Measurements from ENCODE around the gene EIF2A. TPM values are rescaled to one million over a fixed set of nuclear protein-coding genes. Genes with fewer than 3 reads are reported as not detected.
A peak's percentile ranks its signal among the peaks of the same experiment; 100 is the strongest.
"Not testable (repeated sequence)": the region's sequence is repeated elsewhere in the genome, so short reads cannot be mapped to it uniquely, and the experiment has no call there.

EIF2A gene
- total RNA-seq (2022) (142 and 167 TPM in 2 replicates), Bru-seq, nascent RNA (percentile 96 among the genes with signal in this experiment), BruChase-seq, experiment 1, labeled RNA remaining after a 6-hour chase (percentile 97 among the genes with signal in this experiment), BruChase-seq, experiment 2, labeled RNA remaining after a 2-hour chase (percentile 96 among the genes with signal in this experiment)
- long read RNA-seq, transcript EIF2A-203 (14 exons, 2,198 nt) = major isoform, 124 of 168 reads
- long read RNA-seq, transcript EIF2A-210 (6 exons, 1,010 nt) = minor isoform, 14 of 168 reads
- long read RNA-seq, partial matches to known transcripts = 9 of 168 reads
- long read RNA-seq, other reads (novel, unspliced or antisense) = 19 of 168 reads

DNA sequence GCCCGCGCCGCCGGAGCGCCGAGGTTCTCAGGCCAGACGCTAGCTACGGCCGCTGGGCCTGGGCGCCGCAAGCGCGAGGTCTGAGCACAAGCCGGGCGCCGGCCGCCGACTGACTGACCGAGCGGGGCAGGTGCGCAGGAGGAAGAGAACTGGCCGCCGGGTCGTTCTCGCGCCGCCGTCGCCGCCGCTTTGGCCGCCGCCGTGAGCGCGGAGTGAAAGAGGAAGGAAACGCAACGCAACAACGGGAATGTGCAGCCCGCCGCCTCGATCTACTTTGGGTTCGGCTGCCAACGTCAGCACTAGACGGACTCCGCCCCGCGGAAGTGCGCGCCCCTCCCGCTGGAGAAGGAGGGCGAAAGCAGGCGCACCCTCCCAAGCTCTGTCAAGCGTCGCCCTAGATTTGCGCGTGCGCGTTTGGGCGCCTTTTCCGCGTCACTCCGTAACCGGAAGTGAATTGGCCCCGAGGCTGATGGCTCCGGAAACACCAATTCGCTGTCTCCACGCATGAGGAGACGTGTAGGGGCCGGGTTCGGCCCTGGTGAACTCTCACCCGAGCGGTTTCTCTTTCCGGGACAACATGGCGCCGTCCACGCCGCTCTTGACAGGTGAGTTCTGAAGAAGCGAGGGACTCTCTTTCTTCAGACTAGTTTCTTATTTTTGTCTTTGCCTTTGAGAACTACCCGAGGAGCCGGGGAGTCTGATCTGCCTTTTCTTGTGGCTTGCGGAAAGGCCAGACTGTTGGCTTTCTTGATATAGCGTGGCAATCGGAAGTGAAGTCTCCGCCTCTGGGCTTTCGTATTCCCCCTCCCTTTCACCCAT is at the start of gene EIF2A, which contains the start of gene SERP1:
TSS of gene EIF2A (plus strand) at position 562 of the 819 bp plus-strand sequence. CDS start at position 578, 16 bp downstream.
TSS of gene SERP1 (minus strand) at position 271 of the 819 bp plus-strand sequence. CDS start 361 bp downstream, outside the sequence.
- Mint-ChIP-seq H3K9me3 (ENCODE audit: low read depth, unreplicated experiment) (no peaks in the 10 kb centered on the region), H3K4me1 (ENCODE audit: low read depth, unreplicated experiment) (peaks cover 51% of the 10 kb centered on the region), H3K36me3 (ENCODE audit: insufficient read depth, unreplicated experiment) (peaks cover 77% of the 10 kb centered on the region), H3K4me3 (ENCODE audit: low read depth, unreplicated experiment) (peak within 1 kb of the TSS; percentile 93), H3K27me3 (ENCODE audit: unreplicated experiment) (no peaks in the 10 kb centered on the region), H3K27ac (ENCODE audit: unreplicated experiment) (peak within 1 kb of the TSS; percentile 98)
- peak; percentile 100 for DNase-seq
- TF ChIP-seq, protein P1, sequence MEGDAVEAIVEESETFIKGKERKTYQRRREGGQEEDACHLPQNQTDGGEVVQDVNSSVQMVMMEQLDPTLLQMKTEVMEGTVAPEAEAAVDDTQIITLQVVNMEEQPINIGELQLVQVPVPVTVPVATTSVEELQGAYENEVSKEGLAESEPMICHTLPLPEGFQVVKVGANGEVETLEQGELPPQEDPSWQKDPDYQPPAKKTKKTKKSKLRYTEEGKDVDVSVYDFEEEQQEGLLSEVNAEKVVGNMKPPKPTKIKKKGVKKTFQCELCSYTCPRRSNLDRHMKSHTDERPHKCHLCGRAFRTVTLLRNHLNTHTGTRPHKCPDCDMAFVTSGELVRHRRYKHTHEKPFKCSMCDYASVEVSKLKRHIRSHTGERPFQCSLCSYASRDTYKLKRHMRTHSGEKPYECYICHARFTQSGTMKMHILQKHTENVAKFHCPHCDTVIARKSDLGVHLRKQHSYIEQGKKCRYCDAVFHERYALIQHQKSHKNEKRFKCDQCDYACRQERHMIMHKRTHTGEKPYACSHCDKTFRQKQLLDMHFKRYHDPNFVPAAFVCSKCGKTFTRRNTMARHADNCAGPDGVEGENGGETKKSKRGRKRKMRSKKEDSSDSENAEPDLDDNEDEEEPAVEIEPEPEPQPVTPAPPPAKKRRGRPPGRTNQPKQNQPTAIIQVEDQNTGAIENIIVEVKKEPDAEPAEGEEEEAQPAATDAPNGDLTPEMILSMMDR (IDR thresholded peaks at IDR 0.05; ENCODE audit: unreplicated experiment) = no peak
- no TSS peak for BruUV-seq (replicated peaks)
- CTCF ChIA-PET = interaction anchor here (0.6 to 1.0 kb wide), 3 partner anchors 14 to 1145 kb away, joined by 3 to 6 read pairs (median 5); no protein-coding TSS in a partner anchor
- intact Hi-C loops (cut with micrococcal nuclease; ENCODE audit: unreplicated experiment) = loop anchor here (5.0 kb wide), 1 partner anchor 216 kb away; the partner anchor contains the start of gene SIAH2

DNA sequence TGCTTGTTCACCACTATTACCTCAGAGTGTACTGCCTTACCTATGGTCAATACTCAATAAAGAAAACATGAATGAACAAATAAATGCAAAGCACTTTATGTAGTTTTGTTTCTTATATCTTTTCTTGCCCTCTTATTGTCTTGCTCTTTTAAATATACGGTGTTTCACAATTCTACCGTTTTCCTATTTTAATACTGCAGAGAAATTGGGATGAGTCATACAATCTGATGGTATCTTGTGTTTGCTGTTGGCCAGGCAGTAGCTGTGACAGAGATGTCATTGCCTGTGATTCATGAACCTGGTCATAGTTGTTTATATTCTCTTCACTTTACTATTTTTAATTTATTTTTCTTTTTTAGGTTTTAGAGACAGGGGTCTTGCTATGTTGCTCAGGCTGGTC is 48.6 kb upstream of the EIF2A start:
- intact Hi-C loops (cut with micrococcal nuclease; ENCODE audit: unreplicated experiment) = loop anchor here (5.0 kb wide), 2 partner anchors 126 to 196 kb away; no protein-coding TSS in a partner anchor
- Mint-ChIP-seq H3K4me1 (ENCODE audit: low read depth, unreplicated experiment) (peaks cover 31% of the 10 kb centered on the region), H3K4me3 (ENCODE audit: low read depth, unreplicated experiment) (no peak overlapping the region), H3K36me3 (ENCODE audit: insufficient read depth, unreplicated experiment) (no peaks in the 10 kb centered on the region), H3K27me3 (ENCODE audit: unreplicated experiment) (no peaks in the 10 kb centered on the region), H3K27ac (ENCODE audit: unreplicated experiment) (no peak overlapping the region), H3K9me3 (ENCODE audit: low read depth, unreplicated experiment) (peaks cover 10% of the 10 kb centered on the region)
- no TSS peak for BruUV-seq (replicated peaks)
- CTCF ChIA-PET = interaction anchor here (1.1 kb wide), 1 partner anchor 83 kb away, joined by 5 read pairs; no protein-coding TSS in a partner anchor
- TF ChIP-seq, protein P1 (IDR thresholded peaks at IDR 0.05; ENCODE audit: unreplicated experiment) = no peak
- no peak for DNase-seq

DNA sequence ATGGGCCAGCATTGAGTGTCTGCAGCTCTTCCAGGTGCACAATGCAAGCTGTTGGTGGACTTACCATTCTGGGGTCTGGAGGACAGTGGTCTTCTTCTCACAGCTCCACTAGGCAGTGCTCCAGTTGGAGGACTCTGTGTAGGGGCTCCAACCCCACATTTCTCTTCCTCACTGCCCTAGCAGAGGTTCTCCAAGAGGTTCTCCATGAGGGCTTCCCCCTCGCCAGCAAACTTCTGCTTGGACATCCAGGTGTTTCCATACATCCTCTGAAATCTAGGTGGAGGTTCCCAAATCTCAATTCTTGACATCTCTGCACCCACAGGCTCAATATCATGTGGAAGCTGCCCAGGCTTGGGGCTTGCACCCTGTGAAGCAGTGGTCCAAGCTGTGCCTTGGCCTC is 45.6 kb upstream of the EIF2A start:
- H3K36me3 Mint-ChIP-seq (ENCODE audit: insufficient read depth, unreplicated experiment); H3K27me3 Mint-ChIP-seq (ENCODE audit: unreplicated experiment); DNase-seq; intact Hi-C loops (cut with micrococcal nuclease; ENCODE audit: unreplicated experiment); CTCF ChIA-PET; H3K4me3 Mint-ChIP-seq (ENCODE audit: low read depth, unreplicated experiment); BruUV-seq (replicated peaks); H3K27ac Mint-ChIP-seq (ENCODE audit: unreplicated experiment): not testable (repeated sequence)
- peaks cover 21% of the 10 kb centered on the region for H3K4me1 Mint-ChIP-seq (ENCODE audit: low read depth, unreplicated experiment)
- peaks cover 10% of the 10 kb centered on the region for H3K9me3 Mint-ChIP-seq (ENCODE audit: low read depth, unreplicated experiment)

DNA sequence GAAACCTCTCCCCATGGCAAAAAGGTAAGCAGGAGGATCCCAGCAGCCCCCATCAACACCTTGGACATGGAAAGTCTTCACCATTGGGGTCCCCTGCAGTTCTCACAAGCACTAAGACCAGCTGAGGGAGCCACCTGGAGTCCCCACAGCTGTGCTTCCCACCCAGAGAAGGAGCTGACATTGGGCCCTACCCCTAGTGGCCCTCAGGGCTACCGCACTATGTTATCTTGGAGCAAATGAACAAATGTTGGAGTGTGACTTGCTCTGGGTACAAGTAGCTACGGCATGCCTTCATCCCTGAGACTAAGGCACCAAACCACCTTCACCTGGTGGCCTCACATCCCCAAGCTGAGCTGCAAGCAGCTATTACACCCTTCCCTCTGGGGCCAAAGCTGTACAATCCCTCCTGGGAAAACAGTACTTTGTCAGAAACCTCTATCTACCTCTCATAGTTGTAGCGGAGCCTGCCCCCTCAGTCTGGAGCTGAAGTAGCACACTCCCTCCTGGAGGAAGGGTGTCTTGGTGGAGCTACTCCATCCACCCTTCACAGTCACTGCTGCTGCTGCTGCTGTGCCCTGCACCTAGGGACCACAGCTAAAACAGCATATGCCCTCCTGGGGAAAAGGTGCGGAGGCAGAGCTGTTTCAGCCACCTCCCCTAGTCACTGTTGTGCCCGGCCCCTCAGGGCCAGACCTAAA is 43.0 kb upstream of the EIF2A start:
- Mint-ChIP-seq H3K9me3 (ENCODE audit: low read depth, unreplicated experiment) (peaks cover 10% of the 10 kb centered on the region), H3K27ac (ENCODE audit: unreplicated experiment) (no peak overlapping the region), H3K4me1 (ENCODE audit: low read depth, unreplicated experiment) (no peaks in the 10 kb centered on the region), H3K27me3 (ENCODE audit: unreplicated experiment) (no peaks in the 10 kb centered on the region), H3K4me3 (ENCODE audit: low read depth, unreplicated experiment) (no peak overlapping the region), H3K36me3 (ENCODE audit: insufficient read depth, unreplicated experiment) (no peaks in the 10 kb centered on the region)
- CTCF ChIA-PET = interaction anchor here (0.7 to 1.7 kb wide), 4 partner anchors 8 to 119 kb away, joined by 3 to 7 read pairs (median 4); no protein-coding TSS in a partner anchor
- TF ChIP-seq, protein P1 (IDR thresholded peaks at IDR 0.05; ENCODE audit: unreplicated experiment) = no peak
- intact Hi-C loops (cut with micrococcal nuclease; ENCODE audit: unreplicated experiment) = no loop called here
- DNase-seq = no peak
- no TSS peak for BruUV-seq (replicated peaks)

All from Calu3 (cell line).